Activated T-helper 1 cell treated with Interleukin-2 at 50 U/mL for 16 hours (primary cell): ENCODE data around the gene TTC5.
"Not testable (repeated sequence)": the region's sequence is repeated elsewhere in the genome, so short reads cannot be mapped to it uniquely, and the experiment has no call there.

Experiments used
- DNase-seq: peaks from one replicate; pipeline ENCODE4 v3.0.0-alpha.2; 2020; ENCODE audit warnings: low read depth

The TTC5 gene

GRCh38 chr14:20302042-20302755 lies 3.6 kb downstream of the TTC5 start:
- no peak for DNase-seq

DNA sequence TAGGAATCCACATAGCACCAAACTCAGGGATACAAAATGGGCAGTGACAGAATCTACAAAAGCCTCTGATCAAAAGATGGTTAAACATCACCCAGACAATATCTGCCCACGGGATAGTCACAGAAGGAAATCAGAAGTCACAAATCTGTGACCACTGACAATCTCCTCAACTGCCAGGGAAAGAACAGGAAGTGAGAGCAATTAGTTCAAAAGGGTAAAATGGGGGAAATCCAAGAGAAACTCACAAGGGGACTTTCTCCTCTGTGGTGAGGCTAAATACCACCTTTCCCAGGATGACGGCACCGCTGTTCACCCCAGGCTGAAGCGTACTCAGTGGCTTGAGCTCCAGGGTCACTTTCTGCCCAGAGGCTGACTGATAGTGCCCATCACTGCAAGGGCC lies 10.7 kb downstream of the TTC5 start:
- no peak for DNase-seq

DNA sequence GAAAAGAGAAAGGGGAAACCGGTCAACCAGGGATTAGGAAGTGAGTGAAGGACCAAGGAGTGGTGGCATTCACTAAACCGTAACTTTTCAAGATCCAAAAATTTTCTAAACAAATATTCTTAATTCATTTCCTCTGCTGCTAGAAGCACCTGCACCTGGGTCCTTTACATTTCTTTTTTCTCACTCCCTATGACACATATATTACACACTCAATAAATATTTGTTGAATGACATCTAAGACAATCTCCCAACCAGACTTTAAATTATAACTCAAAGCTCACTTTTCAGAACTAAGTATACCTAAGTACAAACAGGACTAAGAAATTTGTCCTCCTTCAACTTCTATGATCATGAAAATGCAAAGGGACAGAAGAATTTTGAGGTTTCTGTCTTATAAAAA lies 11.1 kb downstream of the TTC5 start:
- no peak for DNase-seq

GRCh38 chr14:20281998-20282397 lies 23.8 kb downstream of the TTC5 start:
- DNase-seq: not testable (repeated sequence)

- not testable (repeated sequence) for DNase-seq
Observed at GRCh38 chr14:20280265-20280664, 25.5 kb downstream of the TTC5 start.

- no peak for DNase-seq
Observed at GRCh38 chr14:20278414-20278813, 27.3 kb downstream of the TTC5 start.

- no peak for DNase-seq
Observed at GRCh38 chr14:20277409-20277808, 28.3 kb downstream of the TTC5 start.

- DNase-seq: no peak
Observed at GRCh38 chr14:20274062-20274461, 31.7 kb downstream of the TTC5 start.

- not testable (repeated sequence) for DNase-seq
Observed at GRCh38 chr14:20264361-20264760, 41.4 kb downstream of the TTC5 start.

DNA sequence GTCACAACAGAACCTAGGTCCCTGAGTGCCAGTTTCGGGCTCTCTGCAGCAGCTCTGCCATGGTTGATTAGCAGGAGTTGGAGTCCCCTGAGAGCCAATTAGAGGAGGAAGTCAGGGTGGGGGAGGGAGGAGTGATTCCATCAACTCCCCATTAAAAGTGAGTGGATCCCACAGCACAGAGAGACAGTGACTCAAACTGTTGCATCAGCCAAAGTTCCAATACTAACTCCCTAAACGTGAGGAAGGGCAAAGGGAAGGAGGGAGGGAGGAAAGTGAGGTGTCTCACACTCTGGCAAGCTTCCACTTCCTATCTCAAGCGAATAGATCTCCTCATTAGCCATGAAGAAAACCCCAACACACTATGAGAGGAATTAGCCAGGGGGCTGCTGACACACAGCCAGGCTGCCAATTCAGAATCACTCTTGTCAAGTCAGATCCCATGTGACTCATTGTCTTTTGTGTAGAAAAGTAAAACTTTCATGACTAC lies 43.1 kb downstream of the TTC5 start:
- no peak for DNase-seq

DNA sequence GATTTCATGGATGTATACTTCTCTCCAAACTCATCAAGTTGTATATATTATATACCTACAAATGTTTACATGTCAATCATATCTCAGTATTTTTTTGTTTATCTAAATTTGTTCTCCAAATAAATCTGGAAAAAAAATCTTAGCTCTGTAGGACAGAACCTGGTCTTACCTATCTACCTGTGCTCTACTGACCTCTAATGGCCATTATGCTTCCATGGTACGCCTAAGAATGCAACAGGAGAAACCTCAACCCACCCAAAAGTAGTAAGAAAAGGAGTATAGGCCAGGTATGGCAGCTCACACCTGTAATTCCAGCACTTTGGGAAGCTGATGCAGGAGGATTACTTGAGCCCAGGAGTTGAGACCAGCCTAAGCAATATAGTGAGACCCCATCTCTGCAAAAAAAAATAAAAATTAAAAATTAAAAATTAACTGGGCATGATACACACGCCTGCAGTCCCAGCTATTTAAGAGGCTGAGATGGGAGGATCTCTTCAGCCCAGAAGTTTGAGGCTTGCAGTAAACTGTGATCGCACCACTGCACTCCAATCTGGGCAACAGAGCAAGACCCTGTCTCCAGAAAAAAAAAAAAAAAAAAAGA lies 58.0 kb downstream of the TTC5 start:
- DNase-seq: no peak
